GM13976 (cell line): Measurements from ENCODE around the gene GABRB3.

Experiments used
- DNase-seq: peaks from one replicate; pipeline ENCODE4 v3.0.0; 2012; ENCODE audit warnings: low spot score
- CTCF ChIP-seq: IDR thresholded peaks from 2 replicates; pipeline ENCODE4 v1.5.1; 2012; ENCODE audit warnings: borderline replicate concordance, mild to moderate bottlenecking; ENCODE audit not compliant: insufficient read depth; ENCODE audit errors: extremely low read depth, missing control alignments, control extremely low read depth
- in situ Hi-C: fragments of 300-500 bp; cut with MboI; formaldehyde crosslinking; loops from one replicate; pipeline ENCODE4 v1.12.0; 2022; ENCODE audit warnings: low sequenced_read_pairs, mixed read lengths, inconsistent platforms; ENCODE audit not compliant: unreplicated experiment

GABRB3 gene

GRCh38 chr15:26620528-26621458, 152.1 kb downstream of the GABRB3 start:
- no peak for DNase-seq
- no peak for TF ChIP-seq CTCF
- in situ Hi-C loops: no loop called here

GRCh38 chr15:26615927-26616302, 157.0 kb downstream of the GABRB3 start:
- TF ChIP-seq CTCF: no peak
- DNase-seq: no peak
- in situ Hi-C loops: no loop called here

GRCh38 chr15:26615188-26615926, 157.5 kb downstream of the GABRB3 start:
- in situ Hi-C loops: no loop called here
- DNase-seq: no peak
- TF ChIP-seq CTCF: no peak

- no peak for DNase-seq
- in situ Hi-C loops: no loop called here
- no peak for TF ChIP-seq CTCF
Measured at GRCh38 chr15:26614734-26615133, 158.1 kb downstream of the GABRB3 start.

- no peak for TF ChIP-seq CTCF
- in situ Hi-C loops: no loop called here
- DNase-seq: no peak
Measured at GRCh38 chr15:26598704-26599103, 174.2 kb downstream of the GABRB3 start.

GRCh38 chr15:26595611-26596010, 177.3 kb downstream of the GABRB3 start:
- no peak for TF ChIP-seq CTCF
- in situ Hi-C loops: no loop called here
- DNase-seq: no peak
